K562 (cell line): ENCODE measurements around the gene ZFAND5. TPM values are rescaled to one million over a fixed set of nuclear protein-coding genes. Genes with fewer than 3 reads are reported as not detected.

Experiments used
- ATAC-seq: fragments of 200-7000 bp; cut with Tn5 transposase; 3 replicates; pipeline ENCODE4 v1.9.1; 2020; ENCODE audit warnings: moderate library complexity
- BruUV-seq: library from RNA; stranded (reverse); fragments of 400-500 nt; replicated peaks from 2 replicates; lab custom pipeline; 2021; lab: Mats Ljungman, UMichigan
- CTCF ChIA-PET: fragments of 300-600 bp; formaldehyde crosslinking; extraction: SDS; loops from one replicate; lab custom pipeline; 2021; ENCODE audit warnings: low intra/inter-chr PET ratio; lab: Yijun Ruan, JAX
- POLR2A ChIA-PET: fragments of 300-600, 350-650 bp; sonication (Branson Sonifier 250); formaldehyde crosslinking; extraction: SDS; loops from one replicate; lab custom pipeline; 2021; ENCODE audit warnings: antibody characterized with exemption, inconsistent platforms; lab: Yijun Ruan, JAX
- DNase-seq, 4 experiments: peaks; one replicate each; pipeline versions ENCODE4 v3.0.0 to v3.0.0-alpha.2; 2011 to 2018; ENCODE audit warnings: low spot score in 3 of 4, mixed read lengths in 3 of 4; ENCODE audit errors: extremely low read depth in 1 of 4
- FAIRE-seq: peaks from 2 replicates; lab custom pipeline; 2011; peaks lifted over from hg19 to GRCh38; lab: Jason Lieb, UNC
- H2AFZ ChIP-seq: 2 replicates; pipeline ENCODE4 v1.6.0; 2011; ENCODE audit warnings: low read depth, low read length, control low read depth, inconsistent platforms
- H3K27ac ChIP-seq: fragments of 200-600 bp; 3 replicates; pipeline ENCODE4 v1.8.0; 2011; ENCODE audit warnings: low read depth, mild to moderate bottlenecking, control low read depth, inconsistent platforms, low read length, moderate library complexity, mixed read lengths; ENCODE audit errors: extremely low read depth
- H3K27me3 ChIP-seq, 2 experiments: fragments of 300-600 bp in 1 of 2; 2 replicates in 1 of 2; 3 replicates in 1 of 2; pipeline versions ENCODE4 v1.6.0 to v1.8.0; 2011; ENCODE audit warnings: inconsistent platforms in 2 of 2, low read length in 2 of 2, mild to moderate bottlenecking in 1 of 2, mixed read lengths in 1 of 2, moderate library complexity in 1 of 2; ENCODE audit not compliant: control insufficient read depth in 2 of 2, insufficient read depth in 2 of 2
- H3K36me3 ChIP-seq: fragments of 300-600 bp; 3 replicates; pipeline ENCODE4 v1.8.0; 2011; ENCODE audit warnings: mild to moderate bottlenecking, low read length, inconsistent platforms; ENCODE audit not compliant: control insufficient read depth, insufficient read depth
- H3K4me1 ChIP-seq, 2 experiments: fragments of 200-600 bp in 1 of 2; replicated peaks in 1 of 2; 2 replicates in 1 of 2; 3 replicates in 1 of 2; pipeline versions ENCODE4 v1.5.1 to v1.8.0; 2011; ENCODE audit warnings: inconsistent platforms in 2 of 2, low read length in 2 of 2, mild to moderate bottlenecking in 1 of 2, mixed read lengths in 1 of 2, moderate library complexity in 1 of 2; ENCODE audit not compliant: control insufficient read depth in 2 of 2, insufficient read depth in 2 of 2
- H3K4me2 ChIP-seq: 2 replicates; pipeline ENCODE4 v1.6.1; 2011; ENCODE audit warnings: low read length, control low read depth, inconsistent platforms, mixed read lengths; ENCODE audit not compliant: insufficient read depth
- H3K4me3 ChIP-seq: fragments of 200-600 bp; sonication (generic), shearing (Covaris generic); 2 replicates; pipeline ENCODE4 v1.5.1; 2016; ENCODE audit warnings: control low read depth, inconsistent platforms
- H3K79me2 ChIP-seq: fragments of 200-600 bp; 3 replicates; pipeline ENCODE4 v1.8.0; 2011; ENCODE audit warnings: low read length, inconsistent platforms; ENCODE audit not compliant: control insufficient read depth, insufficient read depth
- H3K9ac ChIP-seq, 2 experiments: 2 replicates each; pipeline versions ENCODE4 v1.6.0 to v1.6.1; 2011; ENCODE audit warnings: low read depth in 2 of 2, low read length in 2 of 2, control low read depth in 1 of 2, inconsistent platforms in 1 of 2, mild to moderate bottlenecking in 1 of 2, mixed read lengths in 1 of 2; ENCODE audit not compliant: insufficient read depth in 1 of 2
- H3K9me1 ChIP-seq: one replicate; pipeline ENCODE4 v1.6.0; 2011; ENCODE audit warnings: inconsistent platforms, mild to moderate bottlenecking, low read length, moderate library complexity; ENCODE audit not compliant: control insufficient read depth, insufficient read depth
- H3K9me3 ChIP-seq: replicated peaks from 2 replicates; pipeline ENCODE4 v1.5.1; 2011; ENCODE audit warnings: low read depth, low read length, inconsistent platforms; ENCODE audit not compliant: control insufficient read depth, insufficient read depth
- H4K20me1 ChIP-seq: replicated peaks from 2 replicates; pipeline ENCODE4 v1.6.1; 2011; ENCODE audit warnings: low read length, inconsistent platforms, mixed read lengths; ENCODE audit not compliant: control insufficient read depth, insufficient read depth
- EWSR1 ChIP-seq: fragments of 450-650 bp; IDR thresholded peaks from 2 replicates; pipeline ENCODE4 v1.6.1; 2018; ENCODE audit warnings: borderline replicate concordance, mild to moderate bottlenecking, low read depth, moderate library complexity; ENCODE audit not compliant: partially characterized antibody
- PML ChIP-seq: IDR thresholded peaks from 2 replicates; pipeline ENCODE4 v1.6.1; 2012; ENCODE audit warnings: low read length, inconsistent platforms
- SRSF9 ChIP-seq: fragments of 200-400 bp; formaldehyde crosslinking; IDR thresholded peaks from 2 replicates; pipeline ENCODE4 v1.6.1; 2017; ENCODE audit warnings: low read depth, low read length, borderline replicate concordance
- UBTF ChIP-seq, 2 experiments: IDR thresholded peaks; 2 replicates each; pipeline ENCODE4 v1.6.1; 2012; ENCODE audit warnings: improper control_type of control experiment in 2 of 2, low read depth in 2 of 2, low read length in 2 of 2, borderline replicate concordance in 1 of 2
- ZBTB34 ChIP-seq: fragments of 250-450 bp; sonication (Bioruptor Pico); IDR thresholded peaks from 2 replicates; pipeline ENCODE4 v1.8.0; 2021; ENCODE audit warnings: mild to moderate bottlenecking, moderate library complexity
- ZNF165 ChIP-seq: fragments of 250-450 bp; sonication (Bioruptor Pico); IDR thresholded peaks from 2 replicates; pipeline ENCODE4 v1.4.0; 2020; ENCODE audit warnings: borderline replicate concordance
- ZNF518B ChIP-seq: fragments of 250-450 bp; sonication (Bioruptor Pico); IDR thresholded peaks from 2 replicates; pipeline ENCODE4 v1.5.0; 2021; ENCODE audit warnings: mild to moderate bottlenecking, moderate library complexity
- ZNF561 ChIP-seq: fragments of 450-650 bp; formaldehyde crosslinking; conservative IDR thresholded peaks from 2 replicates; pipeline ENCODE4 v1.4.0; 2020; ENCODE audit warnings: mild to moderate bottlenecking, moderate library complexity
- WGBS: fragments of 100-300 bp; shearing (Covaris generic); methylation state at CpG from one replicate; pipeline ENCODE4 v1.1.6; 2016; ENCODE audit warnings: low coverage, mixed read lengths; ENCODE audit not compliant: insufficient coverage; ENCODE audit errors: missing lambda C conversion rate; 5-methylcytosine and 5-hydroxymethylcytosine counted together
- in situ Hi-C: fragments of 300-500 bp; cut with MboI; formaldehyde crosslinking; loops from 4 replicates; pipeline ENCODE4 v1.15.0; 2018; ENCODE audit warnings: inconsistent platforms, mixed read lengths
- intact Hi-C: fragments of 100-400 bp; cut with micrococcal nuclease; formaldehyde crosslinking; loops from 2 replicates; pipeline ENCODE4 v1.14.2; 2022
- polyA plus RNA-seq, 8 experiments: library from polyadenylated mRNA; depleted of rRNA in 4 of 8; stranded (reverse) in 5 of 8; unstranded in 3 of 8; fragments of >200 nt; fragmentation: Nextera tagmentation in 2 of 8; fragmentation: Illumina TruSeq in 1 of 8; extraction: Ambion mirVana in 2 of 8; extraction: Trizol in 1 of 8; gene quantifications; 2 replicates each; pipeline versions ENCODE4 v1.2.1 to v1.2.3, GENCODE V29; 2011 to 2014; ENCODE audit warnings: inconsistent platforms in 1 of 8, missing spikeins in 1 of 8
- total RNA-seq, 7 experiments: library from RNA; depleted of rRNA in 6 of 7; stranded (reverse); fragments of >200 nt in 6 of 7; fragmentation: Illumina TruSeq in 2 of 7; extraction: Trizol in 2 of 7; gene quantifications; 2 replicates each; pipeline versions ENCODE4 v1.2.1 to v1.2.3, GENCODE V29; 2011 to 2021; ENCODE audit warnings: low replicate concordance in 1 of 7

Gene ZFAND5
- total and polyA plus RNA-seq, 9 of the 15 experiments (the other 6 are each of a cell fraction or from before 2014, with no cell fraction given): 12.7 to 64.2 (median 34.5) TPM

GRCh38 chr9:72410214-72410613 is 45.2 kb upstream of the ZFAND5 start:
- intact Hi-C loops: no loop called here
- POLR2A ChIA-PET: no interaction called here

More at GRCh38 chr9:72410214-72410613, 45.2 kb upstream of the ZFAND5 start:
- H3K4me2 ChIP-seq: no peak overlapping the region
- H3K36me3 ChIP-seq: no peaks in the 10 kb centered on the region
- H3K27ac ChIP-seq: no peak overlapping the region
- no peaks in the 10 kb centered on the region for H3K9me3 ChIP-seq
- in situ Hi-C loops: no loop called here
- no peak overlapping the region for H3K4me3 ChIP-seq
- no peaks in the 10 kb centered on the region for H3K9me1 ChIP-seq
- no TSS peak for BruUV-seq
- FAIRE-seq (no peak), DNase-seq (no peak), ATAC-seq (no peak)
- CTCF ChIA-PET: no interaction called here
- WGBS: 0% methylated on average over 1 of the region's 1 CpG
- no peaks in the 10 kb centered on the region for H4K20me1 ChIP-seq
- no peaks in the 10 kb centered on the region for H3K79me2 ChIP-seq
- no peak overlapping the region for H3K9ac ChIP-seq
- peaks cover 0 to 7% of the 10 kb centered on the region in 2 experiments; a peak in 2 of 5 replicates for H3K27me3 ChIP-seq
- no peaks in the 10 kb centered on the region for H3K4me1 ChIP-seq
- TF ChIP-seq SRSF9 (no peak), ZNF518B (CRISPR knock-in tag) (no peak), ZBTB34 (no peak), PML (no peak), ZNF165 (CRISPR knock-in tag) (no peak), ZNF561 (CRISPR knock-in tag) (no peak), EWSR1 (no peak), UBTF (IDR thresholded peaks at IDR 0.05; ENCODE audit: borderline replicate concordance in 1 of 2, low read depth in 2 of 2, low read length in 2 of 2) (no peak)
- H2AFZ ChIP-seq: no peak overlapping the region
